Mesothelial cell of epicardium (in vitro differentiated cells): ENCODE results near the gene COPS9. TPM values are rescaled to one million over a fixed set of nuclear protein-coding genes. Genes with fewer than 3 reads are reported as not detected.
A peak's percentile ranks its signal among the peaks of the same experiment; 100 is the strongest.

ENCODE experiments used
- DNase-seq, 2 experiments: peaks; one replicate each; pipeline ENCODE4 v3.0.0; 2021; ENCODE audit warnings: low spot score in 2 of 2; ENCODE audit not compliant: unreplicated experiment in 2 of 2
- H3K27ac Mint-ChIP-seq: 2 replicates; pipeline ENCODE4 v1.8.0; 2021; ENCODE audit warnings: mixed read lengths
- H3K27me3 Mint-ChIP-seq: 2 replicates; pipeline ENCODE4 v1.8.0; 2021; ENCODE audit warnings: low read depth, mixed read lengths
- H3K36me3 Mint-ChIP-seq: 2 replicates; pipeline ENCODE4 v1.8.0; 2021; ENCODE audit warnings: mixed read lengths
- H3K4me1 Mint-ChIP-seq: 2 replicates; pipeline ENCODE4 v1.8.0; 2021; ENCODE audit warnings: mixed read lengths
- H3K4me3 Mint-ChIP-seq: 2 replicates; pipeline ENCODE4 v1.8.0; 2021; ENCODE audit warnings: mild to moderate bottlenecking, moderate library complexity, mixed read lengths
- H3K9me3 Mint-ChIP-seq: 2 replicates; pipeline ENCODE4 v1.8.0; 2021; ENCODE audit warnings: mixed read lengths
- total RNA-seq: library from RNA; stranded (reverse); gene quantifications from 3 replicates; pipeline ENCODE4 v1.2.1, GENCODE V29; 2021
- TF ChIP-seq, protein P1 (sequence below): fragments of 200-600 bp; sonication (generic); IDR thresholded peaks from one replicate; pipeline ENCODE4 v1.5.0; 2021; ENCODE audit warnings: antibody characterized with exemption; ENCODE audit not compliant: unreplicated experiment

The COPS9 gene
- total RNA-seq = 83.2 to 93.6 TPM (median 90.9 TPM) in 3 replicates

DNA sequence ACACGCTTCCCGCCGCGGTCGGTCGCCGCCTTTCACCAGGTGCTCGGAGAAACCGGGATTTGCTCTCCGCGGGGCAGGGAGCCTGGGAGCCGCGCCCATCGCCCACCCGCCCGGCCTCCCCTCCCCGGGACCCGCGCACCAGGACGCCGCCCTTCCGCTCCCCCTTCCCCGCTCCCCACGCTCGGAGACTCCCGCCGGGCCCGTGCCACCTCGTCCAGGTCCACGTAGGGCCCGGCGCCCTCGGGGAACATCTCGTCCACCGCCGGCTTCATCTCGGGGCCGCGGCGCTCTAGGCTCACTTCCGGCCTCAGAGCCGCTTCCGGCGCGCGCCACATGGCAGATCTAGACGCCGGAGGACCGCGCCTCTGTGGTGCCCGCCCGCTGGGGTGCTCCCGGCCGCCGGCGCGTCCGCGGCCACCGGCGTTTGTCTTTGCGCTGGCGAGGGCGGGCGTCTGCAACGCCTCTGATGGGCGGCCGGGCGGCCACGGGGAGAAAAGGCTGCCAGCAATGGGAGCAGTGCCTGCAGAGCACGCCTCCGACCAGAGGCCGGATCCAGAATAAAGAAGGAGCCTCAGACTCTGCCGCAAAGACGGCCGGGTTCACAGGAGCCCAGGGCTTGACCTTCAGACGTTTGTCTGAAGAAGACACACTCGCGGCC is at the start of gene COPS9:
Gene COPS9 (minus strand): TSS at position 293 of the 658 bp plus-strand sequence. CDS start 21 bp downstream, at position 272.
- Mint-ChIP-seq H3K4me1 (peaks cover 20% of the 10 kb centered on the region), H3K27me3 (peaks cover 28% of the 10 kb centered on the region), H3K4me3 (peak within 1 kb of the TSS; percentile 96), H3K9me3 (no peaks in the 10 kb centered on the region), H3K36me3 (peaks cover 14% of the 10 kb centered on the region), H3K27ac (peak within 1 kb of the TSS; percentile 74)
- TF ChIP-seq, protein P1, sequence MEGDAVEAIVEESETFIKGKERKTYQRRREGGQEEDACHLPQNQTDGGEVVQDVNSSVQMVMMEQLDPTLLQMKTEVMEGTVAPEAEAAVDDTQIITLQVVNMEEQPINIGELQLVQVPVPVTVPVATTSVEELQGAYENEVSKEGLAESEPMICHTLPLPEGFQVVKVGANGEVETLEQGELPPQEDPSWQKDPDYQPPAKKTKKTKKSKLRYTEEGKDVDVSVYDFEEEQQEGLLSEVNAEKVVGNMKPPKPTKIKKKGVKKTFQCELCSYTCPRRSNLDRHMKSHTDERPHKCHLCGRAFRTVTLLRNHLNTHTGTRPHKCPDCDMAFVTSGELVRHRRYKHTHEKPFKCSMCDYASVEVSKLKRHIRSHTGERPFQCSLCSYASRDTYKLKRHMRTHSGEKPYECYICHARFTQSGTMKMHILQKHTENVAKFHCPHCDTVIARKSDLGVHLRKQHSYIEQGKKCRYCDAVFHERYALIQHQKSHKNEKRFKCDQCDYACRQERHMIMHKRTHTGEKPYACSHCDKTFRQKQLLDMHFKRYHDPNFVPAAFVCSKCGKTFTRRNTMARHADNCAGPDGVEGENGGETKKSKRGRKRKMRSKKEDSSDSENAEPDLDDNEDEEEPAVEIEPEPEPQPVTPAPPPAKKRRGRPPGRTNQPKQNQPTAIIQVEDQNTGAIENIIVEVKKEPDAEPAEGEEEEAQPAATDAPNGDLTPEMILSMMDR = no peak
- peak; percentile 77 to 89 for DNase-seq

DNA sequence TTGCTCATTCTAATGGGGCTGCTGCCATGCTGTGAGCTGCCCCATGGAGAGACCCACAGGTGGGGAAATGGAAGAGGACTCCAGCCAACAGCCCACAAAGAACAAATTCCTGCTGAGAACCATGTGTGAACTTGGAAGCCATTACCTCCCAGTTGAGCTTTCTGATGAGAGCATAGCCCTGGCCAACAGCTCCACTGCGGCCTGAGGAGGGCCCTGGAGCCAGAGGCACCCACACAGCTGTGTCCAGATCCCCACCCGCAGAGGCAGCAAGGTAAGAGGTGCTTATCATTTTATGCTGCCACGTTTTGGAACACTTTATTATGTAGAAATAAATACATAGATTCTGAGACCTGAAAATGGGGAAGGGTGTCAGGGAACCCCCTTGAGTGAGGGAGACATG is 48.6 kb upstream of the COPS9 start:
- Mint-ChIP-seq H3K36me3 (no peaks in the 10 kb centered on the region), H3K4me3 (no peak overlapping the region), H3K4me1 (no peaks in the 10 kb centered on the region), H3K9me3 (peaks cover 19% of the 10 kb centered on the region), H3K27me3 (peaks cover 61% of the 10 kb centered on the region), H3K27ac (no peak overlapping the region)
- DNase-seq = no peak
- TF ChIP-seq, protein P1 = no peak

DNA sequence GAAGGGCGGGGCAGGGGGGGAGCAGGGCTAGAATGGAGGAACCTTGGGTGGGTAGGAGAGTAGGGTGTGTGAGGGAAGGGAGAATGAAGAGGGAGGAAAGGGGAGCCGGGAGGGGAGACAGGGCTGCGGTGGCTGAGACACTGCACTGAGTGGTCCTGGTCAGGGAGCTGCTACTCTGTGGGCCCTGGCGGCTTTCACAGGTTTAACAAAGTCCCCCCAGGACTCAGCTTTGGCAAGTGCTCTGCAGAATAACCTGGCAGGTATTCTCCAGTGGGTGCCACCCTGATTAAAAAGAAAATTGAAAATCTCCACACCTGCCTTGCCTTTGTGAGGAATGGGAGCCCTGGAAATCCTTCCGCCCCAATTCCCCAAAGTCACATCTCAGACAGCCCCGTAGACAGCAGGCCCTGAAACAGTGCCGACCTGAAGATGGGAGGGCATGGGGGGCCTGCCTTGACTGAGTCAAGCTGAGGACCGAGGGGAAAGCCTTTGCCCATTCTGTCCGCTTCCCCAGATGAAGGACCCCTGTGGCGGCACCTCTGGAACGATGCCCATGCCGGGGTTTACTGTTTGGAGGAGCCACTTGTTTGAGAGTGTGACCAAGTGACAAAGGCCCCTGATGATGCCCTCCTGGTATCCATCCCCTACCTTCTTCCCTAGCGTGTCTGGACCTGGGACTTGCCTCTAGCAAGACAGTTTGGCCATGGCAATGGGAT is 47.9 kb upstream of the COPS9 start:
- no peak overlapping the region for H3K4me3 Mint-ChIP-seq
- H3K4me1 Mint-ChIP-seq = no peaks in the 10 kb centered on the region
- TF ChIP-seq, protein P1 = no peak
- H3K9me3 Mint-ChIP-seq = peaks cover 19% of the 10 kb centered on the region
- H3K27ac Mint-ChIP-seq = no peak overlapping the region
- H3K27me3 Mint-ChIP-seq = peaks cover 57% of the 10 kb centered on the region
- H3K36me3 Mint-ChIP-seq = no peaks in the 10 kb centered on the region
- no peak for DNase-seq

DNA sequence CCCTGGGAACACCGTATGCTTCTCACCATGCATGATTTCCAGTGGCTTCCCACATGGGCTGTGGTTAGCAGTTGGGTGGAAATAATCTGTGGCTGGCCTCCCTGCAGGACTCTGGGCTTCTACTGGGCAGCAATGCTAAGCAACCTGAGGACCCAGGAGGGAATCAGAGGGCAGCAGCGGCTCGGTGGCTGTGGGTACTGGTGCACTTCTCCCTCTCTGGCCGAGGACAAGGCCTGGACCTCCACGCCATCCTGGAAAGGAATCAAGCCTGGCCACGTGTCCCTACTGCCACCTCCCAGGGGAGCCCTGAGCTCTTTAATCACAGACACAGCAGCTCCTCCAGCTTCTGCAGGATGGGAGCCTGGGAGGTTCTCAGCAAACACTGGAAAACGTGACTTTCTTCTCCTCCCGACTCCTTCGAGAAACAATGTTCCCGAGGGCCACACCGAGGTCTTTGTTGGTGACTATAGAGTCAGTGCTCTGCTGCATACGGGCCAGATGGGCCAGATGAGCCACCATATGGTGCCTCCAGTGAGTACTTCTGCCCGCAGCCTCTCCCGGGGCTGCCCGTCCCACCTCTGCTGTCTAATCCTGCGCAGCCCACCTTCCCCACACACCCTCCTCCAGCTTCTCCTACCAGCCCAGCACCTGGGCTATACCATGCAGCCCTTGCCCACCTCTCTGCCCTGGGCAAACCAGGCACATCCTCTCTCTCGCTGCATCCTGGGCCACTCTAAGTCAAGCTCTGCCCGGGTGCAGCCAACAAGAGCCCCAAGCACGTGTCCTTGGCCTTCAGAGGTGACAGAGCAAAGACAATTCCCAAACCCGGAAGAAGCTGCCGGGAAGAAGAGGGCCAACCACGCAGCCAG is 47.1 kb upstream of the COPS9 start:
- H3K36me3 Mint-ChIP-seq = no peaks in the 10 kb centered on the region
- no peak for DNase-seq
- peaks cover 63% of the 10 kb centered on the region for H3K27me3 Mint-ChIP-seq
- TF ChIP-seq, protein P1 = no peak
- no peaks in the 10 kb centered on the region for H3K4me1 Mint-ChIP-seq
- H3K4me3 Mint-ChIP-seq = no peak overlapping the region
- peaks cover 12% of the 10 kb centered on the region for H3K9me3 Mint-ChIP-seq
- H3K27ac Mint-ChIP-seq = no peak overlapping the region

DNA sequence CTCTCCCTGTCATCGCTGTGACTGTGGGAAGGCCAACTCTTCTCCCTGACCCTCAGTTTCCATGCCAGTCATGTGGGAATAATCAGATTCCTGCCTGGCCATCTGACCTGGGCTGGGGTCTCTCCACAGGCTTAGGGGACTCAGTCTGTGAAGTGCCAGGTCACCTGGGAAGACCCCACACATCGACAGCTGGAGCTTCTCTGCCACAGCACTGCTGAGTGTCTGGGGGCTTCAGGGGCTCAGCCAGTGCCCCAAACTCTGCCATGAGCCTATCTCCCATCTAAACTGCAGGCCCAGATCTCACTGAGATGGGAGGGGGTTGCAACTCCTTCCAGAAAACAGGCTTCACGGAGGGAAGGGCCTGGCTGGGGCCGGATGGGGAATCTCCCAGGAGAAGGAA is 46.4 kb upstream of the COPS9 start:
- Mint-ChIP-seq H3K27me3 (peaks cover 65% of the 10 kb centered on the region), H3K27ac (no peak overlapping the region), H3K36me3 (no peaks in the 10 kb centered on the region), H3K4me1 (no peaks in the 10 kb centered on the region), H3K4me3 (no peak overlapping the region), H3K9me3 (peaks cover 4% of the 10 kb centered on the region)
- TF ChIP-seq, protein P1 = no peak
- DNase-seq = no peak
